Stomach (tissue), 4 donors: Measurements from ENCODE around the gene HSD3B1.

Source experiments
- CTCF ChIP-seq, 7 experiments: fragments of 450-650 bp in 4 of 7; fragments of 200-600 bp in 3 of 7; sonication (generic) in 3 of 7; IDR thresholded peaks; one replicate each; pipeline ENCODE4 v1.5.1; 2016 to 2019; ENCODE audit warnings: antibody characterized with exemption in 7 of 7, control low read depth in 2 of 7, mild to moderate bottlenecking in 1 of 7
- POLR2AphosphoS5 ChIP-seq, 3 donors: sonication (generic); formaldehyde crosslinking; IDR thresholded peaks; one replicate each; pipeline ENCODE4 v1.6.1; 2016; ENCODE audit warnings: antibody characterized with exemption in 3 of 3

GRCh38 chr1:119564548-119564947 is 57.5 kb downstream of the HSD3B1 start:
- TF ChIP-seq CTCF (IDR thresholded peaks at IDR 0.05) (no peak), POLR2AphosphoS5 (IDR thresholded peaks at IDR 0.05) (no peak)
